NCI-H2171 treated with DMSO at 0.1 percent for 48 hours (cell line): ENCODE results near the gene BPIFB6.

ENCODE experiments used
- DNase-seq: peaks from one replicate; lab custom pipeline; 2025; lab: John Stamatoyannopoulos, UW

The BPIFB6 gene

GRCh38 chr20:33091693-33092092 is 60.2 kb downstream of the BPIFB6 start:
- no peak for DNase-seq

GRCh38 chr20:33092361-33092760 is 60.9 kb downstream of the BPIFB6 start:
- no peak for DNase-seq

GRCh38 chr20:33093074-33093473 is 61.6 kb downstream of the BPIFB6 start:
- no peak for DNase-seq

- DNase-seq, result no peak
These were observed 62.1 kb downstream of the BPIFB6 start for GRCh38 chr20:33093582-33093981.
